ENCODE results near the gene ELK4. TPM values are rescaled to one million over a fixed set of nuclear protein-coding genes. Genes with fewer than 3 reads are reported as not detected.

The ELK4 gene
- polyA plus RNA-seq, 1 donor, result 26.8 TPM

DNA sequence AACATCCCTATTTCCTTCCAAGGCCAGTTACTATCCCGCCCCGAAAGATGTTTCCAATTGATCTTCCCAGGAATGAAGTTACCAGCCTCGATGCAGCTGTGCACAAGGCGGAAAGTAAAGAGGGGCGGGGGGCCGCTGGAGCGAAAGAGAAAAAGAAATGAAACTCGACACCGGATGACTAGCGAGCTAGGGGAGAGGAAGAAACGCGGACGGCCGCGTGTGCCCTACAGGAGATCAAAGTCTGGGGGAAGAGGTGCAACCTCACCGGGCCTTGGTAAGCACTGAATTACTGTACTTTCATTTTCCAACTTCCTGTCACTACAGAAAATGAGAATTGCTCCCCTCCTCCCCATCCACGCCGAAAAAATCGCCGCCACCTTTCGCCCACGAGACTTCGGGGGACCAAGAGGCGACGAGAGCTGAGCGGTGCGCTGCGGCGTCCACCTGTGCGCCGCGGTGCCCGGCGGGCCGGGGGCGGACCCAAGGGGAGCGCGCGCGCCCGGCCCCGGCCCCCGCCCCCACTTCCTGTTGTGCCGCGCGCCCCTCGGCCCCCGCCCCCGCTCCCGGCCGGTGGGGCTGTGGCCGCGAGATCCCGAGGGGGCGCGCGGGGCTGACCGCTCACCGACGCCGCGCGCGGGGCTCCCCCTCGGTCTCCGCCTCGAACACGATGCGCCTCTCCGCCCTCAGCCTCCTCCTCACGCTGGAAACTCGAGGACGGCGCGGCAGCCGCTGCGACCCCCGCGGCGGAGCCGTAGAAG, 622 bp downstream of the ELK4 start:
- DNase-seq, result peak; percentile 81

DNA sequence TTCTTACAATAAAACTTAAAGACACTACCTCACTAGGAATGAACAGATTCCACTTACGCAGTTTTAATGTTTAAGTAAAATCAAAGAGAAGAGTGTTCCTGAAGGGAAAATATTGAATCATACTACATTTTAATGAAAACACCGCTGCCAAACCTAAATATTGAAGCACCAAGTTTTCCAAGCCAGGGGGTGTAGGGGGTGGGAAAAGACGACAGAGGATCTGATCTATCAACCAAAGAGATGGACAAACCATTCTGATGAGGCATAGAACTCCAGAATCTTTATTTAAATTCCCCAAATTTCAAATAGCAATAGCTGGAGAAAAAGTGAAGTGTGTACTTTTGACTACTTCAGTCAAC, 1.2 kb downstream of the ELK4 start:
- DNase-seq, result no peak

DNA sequence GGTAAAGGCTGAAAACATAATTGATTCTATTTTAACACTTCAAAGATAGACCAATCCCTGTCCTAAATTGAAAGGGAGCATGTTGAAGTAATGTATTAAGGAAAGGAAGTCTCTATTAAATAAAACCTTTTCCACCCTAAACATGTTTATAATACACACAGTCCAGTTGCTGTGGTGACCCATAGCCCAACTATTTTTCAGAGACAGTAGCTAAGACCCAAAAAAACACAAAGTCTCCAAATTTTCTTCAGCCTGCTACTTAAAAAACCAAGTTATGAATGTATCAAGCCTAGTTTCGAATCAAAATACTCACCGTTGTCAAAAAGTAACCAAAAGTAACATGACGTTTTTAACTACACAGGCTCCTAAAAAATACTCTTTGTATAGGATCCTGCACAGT, 1.6 kb downstream of the ELK4 start:
- peak; percentile 36 for DNase-seq

DNA sequence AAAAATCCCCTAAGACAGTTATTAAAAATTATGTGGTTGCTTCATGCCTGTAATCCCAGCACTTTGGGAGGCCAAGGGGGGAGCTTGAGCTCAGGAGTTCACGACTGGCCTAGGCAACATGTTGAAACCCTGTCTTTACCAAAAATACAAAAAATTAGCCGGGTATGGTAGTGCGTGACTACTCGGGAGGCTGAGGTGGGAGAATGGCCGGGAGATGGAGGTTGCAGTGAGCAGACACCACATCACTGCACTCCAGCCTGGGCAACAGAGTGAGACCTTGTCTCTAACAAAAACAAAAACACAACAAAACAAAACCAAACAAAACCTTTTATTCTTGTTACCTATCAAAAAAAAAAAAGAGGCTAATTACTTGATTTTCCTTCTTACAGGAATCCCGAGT, 2.1 kb downstream of the ELK4 start:
- DNase-seq, result no peak

DNA sequence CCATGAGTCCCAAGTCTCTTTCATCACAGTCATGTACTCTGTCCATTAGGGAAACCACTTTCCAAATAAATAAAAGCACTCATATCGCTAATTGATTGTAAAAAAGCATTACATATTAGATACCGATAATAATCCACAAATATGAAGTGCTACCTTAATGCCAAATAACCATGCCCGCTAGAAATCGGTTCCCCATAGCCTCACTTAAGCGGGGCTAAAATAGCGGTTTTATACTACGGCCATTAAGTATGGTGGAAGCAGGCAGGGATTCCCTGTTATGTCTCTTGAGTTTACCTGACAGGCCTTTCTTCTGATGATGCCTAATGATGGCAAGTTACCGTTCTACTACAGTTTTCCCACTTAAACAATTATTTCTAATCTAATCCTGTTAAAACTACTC, 3.9 kb downstream of the ELK4 start:
- no peak for DNase-seq

- no peak for DNase-seq
Observed at GRCh38 chr1:205626216-205626615, 5.6 kb downstream of the ELK4 start.

- no peak for DNase-seq
Observed at GRCh38 chr1:205623646-205624045, 8.2 kb downstream of the ELK4 start.

DNA sequence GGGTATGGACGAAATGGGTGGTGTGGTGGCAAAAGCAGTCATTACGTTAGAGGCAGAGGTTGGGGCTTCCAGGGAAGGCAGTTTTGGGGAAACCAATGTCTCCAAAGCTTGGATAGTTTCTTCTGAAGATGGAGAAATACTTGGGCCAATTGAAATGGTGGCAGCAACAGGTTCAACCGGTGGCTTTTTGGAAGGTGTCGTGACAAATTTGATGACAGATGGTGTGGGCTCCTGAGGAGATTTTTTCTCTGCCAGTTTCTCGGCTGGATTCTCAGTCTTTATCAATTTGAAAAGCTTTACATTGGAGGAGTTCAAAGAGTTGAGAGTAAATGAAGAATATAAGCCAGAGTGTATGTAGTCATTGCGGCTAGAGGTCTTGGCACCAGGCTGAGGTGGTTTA, 11.5 kb downstream of the ELK4 start:
- DNase-seq, result no peak

- no peak for DNase-seq
Observed at GRCh38 chr1:205619376-205619775, 12.4 kb downstream of the ELK4 start.

DNA sequence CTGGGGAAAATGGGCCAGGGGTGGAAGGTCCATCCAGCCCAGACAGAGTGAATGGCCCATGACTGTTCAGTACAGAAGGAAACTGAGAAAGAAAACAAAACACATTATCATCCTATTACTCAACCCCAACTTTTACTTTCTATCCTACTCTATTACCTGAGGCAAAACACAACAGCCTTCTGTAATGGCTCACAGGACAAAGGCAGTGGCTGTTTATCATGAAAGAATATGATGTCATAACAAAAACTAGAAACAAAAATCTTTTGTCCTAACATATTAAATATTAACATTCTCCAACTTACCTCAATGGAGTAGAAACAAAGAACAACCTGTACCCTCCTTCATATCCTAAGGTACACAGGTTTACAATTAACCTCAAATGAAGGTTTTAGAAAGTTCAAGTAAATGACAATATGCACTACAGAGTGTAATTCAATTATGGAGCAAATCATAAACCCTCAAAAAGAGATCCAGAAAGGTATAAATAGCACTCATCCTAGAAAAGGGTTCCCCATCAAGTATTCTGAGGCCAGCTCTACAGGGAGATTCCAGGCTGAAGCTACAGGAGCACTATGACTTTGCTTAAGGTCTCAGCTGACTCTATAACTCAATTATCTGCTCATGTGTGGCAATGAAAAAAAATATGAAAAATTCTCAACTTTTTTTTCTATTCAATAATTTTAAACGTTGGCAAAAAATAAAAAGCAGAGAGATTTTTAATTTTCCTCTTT, 15.1 kb downstream of the ELK4 start:
- no peak for DNase-seq

DNA sequence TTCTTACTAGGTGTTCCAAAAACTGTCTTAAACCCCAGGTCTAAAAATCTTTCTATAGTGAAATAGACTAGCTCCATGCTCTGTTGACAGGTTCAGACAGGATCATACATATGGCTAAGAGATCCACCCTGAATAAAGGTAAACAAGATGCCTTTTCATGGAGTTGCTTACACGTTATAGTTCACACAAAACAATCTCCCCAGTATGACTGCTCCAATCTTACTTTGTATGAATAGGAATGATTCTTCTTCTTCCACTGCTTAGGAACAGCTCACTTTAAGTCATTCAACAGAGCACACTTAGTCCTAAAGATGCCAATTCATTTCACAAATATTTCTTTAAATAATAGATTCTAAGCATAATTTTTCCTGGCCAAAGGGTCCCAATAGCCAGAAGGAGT, 16.0 kb downstream of the ELK4 start:
- DNase-seq, result no peak

GRCh38 chr1:205613854-205614412, 17.9 kb downstream of the ELK4 start:
- DNase-seq, result no peak

- no peak for DNase-seq
Observed at GRCh38 chr1:205612556-205612955, 19.3 kb downstream of the ELK4 start.

DNA sequence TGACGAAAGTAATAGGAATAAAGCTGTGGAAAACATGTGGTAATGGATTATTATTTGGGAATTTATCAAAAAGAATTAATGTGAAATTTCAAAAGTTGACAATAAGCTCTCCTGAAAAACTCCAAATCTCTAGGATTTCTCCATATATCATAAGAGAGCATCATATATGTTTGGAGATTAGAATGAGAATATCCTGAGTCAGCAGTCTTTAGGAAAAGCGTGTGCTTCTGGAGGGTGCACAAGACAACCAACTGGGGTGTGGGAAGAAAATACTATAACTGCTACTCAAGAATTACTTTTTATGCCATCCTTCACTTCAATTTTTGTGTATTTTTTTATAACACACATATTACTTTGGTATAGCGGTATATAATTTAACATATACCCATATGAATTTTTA, 19.7 kb downstream of the ELK4 start:
- DNase-seq, result no peak

DNA sequence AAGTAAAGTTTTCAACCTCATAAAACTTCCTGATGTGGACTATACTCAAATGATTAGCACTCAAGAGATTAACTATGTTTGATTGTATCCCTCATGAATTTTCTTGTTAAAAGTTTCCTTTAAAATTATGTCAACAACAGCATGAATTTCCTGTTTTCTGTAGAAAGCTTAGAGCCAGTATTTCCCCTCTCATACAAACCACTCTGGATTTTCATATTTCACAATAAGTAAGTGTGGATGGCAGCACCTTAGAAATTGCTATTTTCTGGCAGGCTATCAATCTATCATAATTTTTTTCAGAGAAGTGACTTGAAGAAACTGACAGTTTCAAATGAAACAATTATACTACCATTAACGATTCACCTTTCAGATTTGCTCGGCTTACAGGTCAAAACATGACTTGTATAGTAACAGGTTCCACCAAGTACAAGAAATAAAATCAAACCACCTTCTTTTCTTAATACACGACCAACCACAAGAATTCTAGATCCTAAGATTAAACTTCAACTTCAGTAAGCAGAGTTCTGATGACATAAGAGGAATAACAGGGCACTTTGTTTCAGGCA, 20.8 kb downstream of the ELK4 start:
- no peak for DNase-seq

GRCh38 chr1:205610036-205610435, 21.8 kb downstream of the ELK4 start:
- DNase-seq, result no peak

DNA sequence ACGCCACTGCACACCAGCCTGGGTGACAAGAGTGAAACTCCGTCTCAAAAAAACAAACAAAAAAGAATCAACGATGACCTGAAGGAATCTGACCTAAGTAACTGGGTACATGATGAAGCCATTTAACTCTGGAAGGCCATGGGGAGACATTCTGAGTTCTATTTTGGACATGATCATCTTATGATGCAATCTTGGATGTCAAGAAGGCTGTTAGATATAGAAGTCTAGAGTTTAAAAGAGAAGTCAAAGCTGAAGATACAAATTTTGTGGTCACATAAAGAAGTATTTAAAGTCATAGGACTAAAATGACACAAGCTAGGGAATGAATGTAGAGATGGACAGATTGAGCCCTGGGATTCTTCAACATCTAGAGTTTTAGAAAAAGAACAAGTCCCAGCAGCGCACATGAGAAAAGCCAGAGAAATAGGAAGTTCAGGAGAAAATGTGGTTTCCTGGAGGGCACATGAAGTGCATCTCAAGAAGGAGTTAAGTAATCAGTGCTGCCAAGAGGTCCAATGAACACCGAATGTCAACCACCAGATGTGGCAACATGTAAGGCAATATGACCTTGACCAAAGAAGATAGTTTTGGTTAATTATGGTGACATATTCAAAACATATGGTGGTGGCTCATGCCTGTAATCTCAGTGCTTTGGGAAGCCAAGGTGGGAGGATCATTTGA, 26.8 kb downstream of the ELK4 start:
- DNase-seq, result no peak

DNA sequence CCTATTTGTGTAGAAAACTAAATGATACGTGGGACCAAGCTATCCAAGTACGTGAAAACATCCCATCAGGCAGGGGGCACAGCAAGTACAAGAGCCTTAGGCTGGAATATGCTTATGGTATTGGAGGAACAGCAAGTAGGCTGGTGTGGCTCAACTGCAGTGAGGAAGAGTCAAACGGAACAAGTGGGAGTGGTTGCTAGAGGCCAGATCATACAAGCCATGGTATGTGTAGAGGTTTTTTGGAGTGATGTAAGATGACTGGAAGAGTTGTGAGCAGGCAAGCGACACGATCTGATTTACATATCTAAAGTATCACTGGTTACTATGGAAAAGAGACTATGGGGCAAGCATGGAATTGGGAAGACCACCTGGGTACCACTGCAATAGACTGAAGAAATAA, 27.8 kb downstream of the ELK4 start:
- no peak for DNase-seq

GRCh38 chr1:205601205-205601604, 30.6 kb downstream of the ELK4 start:
- peak; percentile 65 for DNase-seq

- DNase-seq, result no peak
Observed at GRCh38 chr1:205600085-205600484, 31.7 kb downstream of the ELK4 start.

GRCh38 chr1:205599669-205600042, 32.2 kb downstream of the ELK4 start:
- no peak for DNase-seq

GRCh38 chr1:205598841-205599668, 32.8 kb downstream of the ELK4 start:
- DNase-seq, result peak; percentile 74

Measured in left kidney (tissue), 2 donors.